IPS DF 6.9 (cell line): ENCODE measurements around the gene LCN12.

ENCODE experiments used
- DNase-seq: peaks from one replicate; pipeline ENCODE4 v3.0.0-alpha.2; 2013; ENCODE audit warnings: low read depth, low spot score
- H3K27ac ChIP-seq: one replicate; pipeline ENCODE4 v1.5.1; 2013; ENCODE audit warnings: low read length, control low read depth
- H3K27me3 ChIP-seq: 2 replicates; pipeline ENCODE4 v1.6.1; 2013; ENCODE audit warnings: mild to moderate bottlenecking, low read length; ENCODE audit not compliant: control insufficient read depth, insufficient read depth
- H3K36me3 ChIP-seq: 2 replicates; pipeline ENCODE4 v1.6.1; 2013; ENCODE audit warnings: low read length; ENCODE audit not compliant: control insufficient read depth, insufficient read depth
- H3K4me1 ChIP-seq: 2 replicates; pipeline ENCODE4 v1.6.1; 2013; ENCODE audit warnings: low read length; ENCODE audit not compliant: control insufficient read depth, insufficient read depth
- H3K4me3 ChIP-seq: 2 replicates; pipeline ENCODE4 v1.5.1; 2013; ENCODE audit warnings: mild to moderate bottlenecking, low read length
- H3K9me3 ChIP-seq: 2 replicates; pipeline ENCODE4 v1.6.1; 2013; ENCODE audit warnings: low read length, inconsistent platforms; ENCODE audit not compliant: control insufficient read depth, insufficient read depth
- WGBS: extraction: QIAGEN DNeasy Blood & Tissue Kit; methylation state at CpG from one replicate; pipeline ENCODE4 v1.1.7; 2013; ENCODE audit warnings: mixed read lengths, missing lambda C conversion rate; ENCODE audit not compliant: insufficient read length, insufficient coverage; 5-methylcytosine and 5-hydroxymethylcytosine counted together

The LCN12 gene

DNA sequence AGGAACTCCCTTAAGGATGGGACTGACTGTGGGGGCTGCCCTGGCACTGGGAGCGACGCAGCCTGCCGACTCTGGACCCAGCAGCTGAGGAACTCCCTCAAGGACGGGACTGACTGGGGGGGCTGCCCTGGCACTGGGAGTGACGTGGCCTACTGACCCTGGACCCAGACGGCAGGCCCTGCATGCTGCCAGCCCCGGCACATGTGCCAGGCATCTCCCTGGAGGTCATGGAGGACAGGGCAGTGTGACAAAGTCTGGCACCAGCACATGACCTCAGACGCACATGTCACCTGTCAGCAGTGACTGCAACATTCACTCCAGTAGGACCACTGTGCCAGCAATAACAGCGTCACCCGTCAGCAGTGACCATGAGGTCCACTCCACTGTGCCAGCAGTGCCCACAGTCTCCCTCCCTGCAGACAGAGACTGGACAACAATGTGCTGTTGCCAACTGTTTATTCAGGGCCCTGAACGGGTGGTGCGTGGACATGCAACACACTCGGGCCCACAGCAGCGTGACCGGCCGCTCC is 12.0 kb upstream of the LCN12 start:
- Histone ChIP-seq H3K4me1 (peaks cover 5% of the 10 kb centered on the region; the same call in 1 of the 2 replicates), H3K9me3 (no peaks in the 10 kb centered on the region), H3K4me3 (no peak overlapping the region), H3K27ac (no peak overlapping the region), H3K27me3 (no peaks in the 10 kb centered on the region), H3K36me3 (peaks cover 26% of the 10 kb centered on the region)
- WGBS: no CpG with 5 or more reads among the region's 16 CpGs
- no peak for DNase-seq

DNA sequence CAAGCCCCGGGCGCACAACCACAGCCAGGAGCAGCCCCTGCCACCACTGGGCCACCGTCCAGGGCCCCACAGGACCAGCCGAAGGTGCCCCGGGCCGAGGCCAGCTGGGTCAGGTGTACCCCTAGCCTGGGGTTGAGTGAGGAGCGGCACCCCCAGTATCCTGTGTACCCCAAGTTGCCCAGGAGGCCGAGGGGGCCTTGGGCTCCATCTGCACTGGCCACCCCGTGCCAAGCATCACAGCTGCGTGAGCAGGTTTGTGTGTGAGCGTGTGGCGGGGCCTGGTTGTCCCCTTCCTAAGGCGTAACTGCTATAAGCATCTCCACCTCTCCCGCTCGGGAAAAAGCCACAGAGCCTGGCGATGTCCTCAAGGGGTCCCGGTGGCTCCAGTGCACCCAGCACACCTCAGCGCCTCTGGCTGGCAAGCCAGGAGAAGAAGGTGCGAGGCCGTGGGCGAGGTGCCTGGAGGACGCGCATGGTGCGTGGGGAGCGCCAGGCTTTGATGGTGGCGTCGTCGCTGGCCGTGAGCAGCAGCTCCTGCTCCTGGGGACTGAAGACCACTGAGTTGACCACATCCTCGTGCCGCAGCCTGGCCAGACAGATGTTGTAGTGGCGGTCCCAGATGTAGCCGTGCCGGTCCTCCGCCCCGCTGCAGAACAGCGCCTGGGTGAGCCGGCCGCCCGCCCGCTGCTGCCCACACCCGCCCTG is 11.4 kb upstream of the LCN12 start:
- no CpG with 5 or more reads among the region's 42 CpGs for WGBS
- Histone ChIP-seq H3K4me1 (peaks cover 5% of the 10 kb centered on the region; the same call in 1 of the 2 replicates), H3K9me3 (no peaks in the 10 kb centered on the region), H3K27ac (no peak overlapping the region), H3K4me3 (no peak overlapping the region), H3K36me3 (peaks cover 26% of the 10 kb centered on the region), H3K27me3 (no peaks in the 10 kb centered on the region)
- DNase-seq: no peak

DNA sequence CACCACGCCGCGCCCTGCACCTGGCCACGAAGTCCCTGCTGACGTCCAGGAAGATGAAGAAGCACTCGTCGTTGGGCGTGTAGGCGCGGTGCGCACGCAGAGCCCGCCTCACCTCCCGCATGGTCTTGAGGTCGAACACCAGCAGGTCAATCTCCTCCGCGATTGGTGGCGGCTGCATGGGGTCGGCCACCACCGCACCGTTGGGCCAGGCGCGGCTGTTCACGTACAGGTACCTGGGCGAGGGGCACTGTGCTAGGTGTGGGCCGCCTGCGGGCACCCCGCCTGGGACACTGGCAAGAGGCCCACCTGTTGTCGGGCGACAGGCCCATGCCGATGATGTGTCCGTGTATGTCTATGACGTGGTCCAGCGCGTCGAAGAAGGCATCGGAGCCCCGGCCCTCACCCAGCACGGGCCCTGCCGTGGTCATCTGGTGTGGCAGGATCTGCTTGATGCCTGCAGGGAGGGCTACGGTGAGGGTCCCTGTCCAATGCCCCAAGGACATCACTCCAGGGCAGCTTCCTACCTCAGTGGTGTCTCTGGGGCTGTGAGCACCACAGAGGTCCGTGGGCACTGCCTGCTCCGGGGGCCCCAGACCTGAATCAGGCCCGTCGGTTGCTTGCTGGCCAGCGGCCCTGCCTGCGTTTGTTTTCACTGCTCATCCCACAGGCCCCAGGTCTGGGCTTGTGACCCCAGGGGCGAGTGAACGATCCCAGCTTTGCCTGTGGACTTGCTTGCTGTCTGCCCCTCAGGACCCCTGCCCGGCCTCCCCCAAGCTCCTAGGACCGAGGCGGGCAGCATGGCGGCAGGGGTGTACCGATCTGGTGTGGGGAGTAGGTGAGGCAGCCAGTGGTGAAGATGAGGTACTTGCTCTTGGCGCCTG is 10.6 kb upstream of the LCN12 start:
- Histone ChIP-seq H3K4me3 (no peak overlapping the region), H3K36me3 (peaks cover 26% of the 10 kb centered on the region), H3K9me3 (no peaks in the 10 kb centered on the region), H3K4me1 (peaks cover 5% of the 10 kb centered on the region; the same call in 1 of the 2 replicates), H3K27me3 (no peaks in the 10 kb centered on the region), H3K27ac (no peak overlapping the region)
- no peak for DNase-seq
- WGBS: no CpG with 5 or more reads among the region's 55 CpGs

DNA sequence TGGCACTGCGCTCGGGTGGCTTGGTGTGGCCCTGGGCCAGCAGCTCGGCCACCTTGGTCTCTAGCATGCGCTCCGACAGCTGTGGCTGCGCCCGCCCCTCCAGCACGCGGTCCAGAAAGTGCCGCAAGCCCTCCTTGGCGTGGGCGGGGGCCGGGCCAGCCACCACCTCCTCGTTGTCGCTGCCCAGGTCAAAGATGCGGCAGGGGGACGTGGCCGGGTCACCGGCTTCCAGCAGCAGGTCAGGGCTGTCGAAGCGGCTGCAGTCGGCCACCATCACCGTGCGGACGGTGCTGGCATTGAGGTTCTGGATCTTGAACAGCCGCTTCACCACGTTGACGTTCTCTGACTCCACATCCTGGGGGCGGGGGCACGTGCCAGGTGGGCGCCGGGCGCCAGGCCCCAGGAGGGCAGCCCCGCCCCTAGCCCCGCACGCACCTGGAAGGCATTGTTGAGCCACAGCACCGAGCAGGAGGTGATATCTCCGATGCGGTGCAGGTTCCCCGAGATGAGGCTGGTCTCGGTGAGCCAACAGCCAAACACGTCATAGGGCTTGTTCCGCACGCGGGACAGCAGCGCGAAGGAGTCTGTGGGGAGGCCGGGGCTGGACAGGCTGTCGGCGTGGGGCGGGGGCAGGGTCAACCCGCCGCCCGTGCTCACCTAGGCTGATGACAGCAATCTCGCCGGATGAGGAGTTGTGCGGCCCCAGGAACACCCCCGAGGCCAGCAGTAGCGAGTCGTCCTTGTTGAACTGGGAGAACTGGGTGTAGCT is 9.8 kb upstream of the LCN12 start:
- Histone ChIP-seq H3K27ac (no peak overlapping the region), H3K4me1 (peaks cover 5% of the 10 kb centered on the region; the same call in 1 of the 2 replicates), H3K9me3 (no peaks in the 10 kb centered on the region), H3K4me3 (no peak overlapping the region), H3K36me3 (peaks cover 26% of the 10 kb centered on the region), H3K27me3 (no peaks in the 10 kb centered on the region)
- no peak for DNase-seq
- no CpG with 5 or more reads among the region's 60 CpGs for WGBS

DNA sequence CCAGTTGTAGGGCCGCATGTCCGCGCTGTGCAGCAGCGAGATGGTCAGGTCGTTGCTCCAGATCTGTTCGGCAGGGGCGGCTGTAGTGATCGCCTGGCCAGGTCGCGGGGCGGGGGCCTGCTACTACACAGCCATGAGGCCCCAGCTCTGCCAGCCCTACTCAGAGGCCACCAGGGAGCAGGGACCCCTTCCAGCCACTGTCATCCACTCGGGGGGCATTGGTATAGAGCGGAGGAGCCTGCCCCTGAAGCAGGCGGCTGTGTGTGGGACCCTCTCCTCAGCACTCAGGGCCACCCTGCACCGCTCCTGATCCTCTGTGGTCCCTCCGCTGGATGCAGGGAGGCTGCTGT is 9.2 kb upstream of the LCN12 start:
- Histone ChIP-seq H3K27me3 (no peaks in the 10 kb centered on the region), H3K27ac (no peak overlapping the region), H3K36me3 (peaks cover 26% of the 10 kb centered on the region), H3K4me1 (peaks cover 5% of the 10 kb centered on the region; the same call in 1 of the 2 replicates), H3K4me3 (no peak overlapping the region), H3K9me3 (no peaks in the 10 kb centered on the region)
- no peak for DNase-seq
- no CpG with 5 or more reads among the region's 16 CpGs for WGBS

DNA sequence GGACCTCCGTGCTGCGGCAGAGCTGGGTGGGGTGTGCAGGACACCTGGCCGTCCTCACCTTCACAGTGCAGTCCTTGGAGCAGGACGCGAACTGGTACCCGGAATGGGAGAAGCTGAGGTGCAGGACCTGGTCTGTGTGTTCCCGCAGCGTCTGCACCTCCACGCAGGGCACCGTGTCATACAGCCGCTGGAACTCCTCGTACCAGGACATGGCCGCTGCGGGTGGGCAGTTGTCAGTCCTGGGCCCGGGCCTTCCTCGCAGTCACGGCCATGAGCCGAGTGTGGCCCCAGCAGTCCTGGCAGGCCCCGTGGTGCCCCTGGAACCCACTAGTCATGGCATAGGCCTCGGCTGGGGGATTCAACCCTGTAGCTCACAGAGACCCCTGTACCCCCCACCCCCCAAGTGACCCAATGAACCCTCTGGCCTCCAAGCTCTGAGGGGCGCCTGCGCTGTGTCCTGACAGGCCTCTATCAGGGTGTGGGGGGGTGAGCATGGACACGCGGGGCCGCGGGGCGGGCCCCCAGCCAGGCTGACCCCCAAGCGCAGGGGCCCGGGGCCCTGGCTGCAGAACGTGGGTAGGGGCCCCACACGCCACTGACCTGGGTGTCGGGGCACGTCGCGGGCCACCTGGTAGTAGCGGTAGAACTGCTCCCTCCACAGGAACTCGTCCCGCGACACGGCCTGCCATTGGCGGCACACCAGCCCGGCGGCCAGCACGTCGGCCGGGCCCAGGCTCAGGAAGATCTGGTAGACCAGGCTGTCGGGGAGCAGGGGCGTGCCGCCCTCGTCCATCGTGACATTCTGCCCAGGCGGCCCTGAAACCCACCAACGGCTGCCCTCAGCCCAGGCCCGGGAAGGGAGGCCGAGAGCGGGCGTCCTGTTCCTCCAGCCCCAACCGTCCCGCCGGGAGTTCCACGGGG is 8.5 kb upstream of the LCN12 start:
- H3K27me3 ChIP-seq: no peaks in the 10 kb centered on the region
- H3K4me3 ChIP-seq: peak overlapping the region; percentile 80
- no peak overlapping the region for H3K27ac ChIP-seq
- DNase-seq: no peak
- peaks cover 26% of the 10 kb centered on the region for H3K36me3 ChIP-seq
- no peaks in the 10 kb centered on the region for H3K9me3 ChIP-seq
- H3K4me1 ChIP-seq: peaks cover 5% of the 10 kb centered on the region; the same call in 1 of the 2 replicates
- no CpG with 5 or more reads among the region's 61 CpGs for WGBS

DNA sequence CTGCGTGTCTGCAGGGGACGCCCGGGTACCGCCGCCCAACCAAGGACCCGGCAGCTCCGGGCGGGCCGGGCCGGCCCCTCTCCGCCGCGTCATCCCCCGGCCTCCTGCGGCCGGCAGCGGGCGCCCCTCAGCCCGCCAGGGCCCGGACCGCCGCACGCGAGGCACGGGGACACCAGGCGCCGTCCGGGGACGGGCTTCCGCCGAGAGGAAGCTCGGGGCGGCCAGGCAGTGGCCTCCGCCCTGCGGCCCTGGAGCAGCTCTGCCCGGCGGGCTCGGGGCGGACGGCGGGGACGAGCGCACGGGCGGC is 7.9 kb upstream of the LCN12 start:
- no peaks in the 10 kb centered on the region for H3K27me3 ChIP-seq
- H3K4me1 ChIP-seq: peaks cover 5% of the 10 kb centered on the region; the same call in 1 of the 2 replicates
- H3K4me3 ChIP-seq: peak overlapping the region; percentile 80
- peaks cover 26% of the 10 kb centered on the region for H3K36me3 ChIP-seq
- no peak overlapping the region for H3K27ac ChIP-seq
- no CpG with 5 or more reads among the region's 45 CpGs for WGBS
- DNase-seq: no peak
- H3K9me3 ChIP-seq: no peaks in the 10 kb centered on the region

DNA sequence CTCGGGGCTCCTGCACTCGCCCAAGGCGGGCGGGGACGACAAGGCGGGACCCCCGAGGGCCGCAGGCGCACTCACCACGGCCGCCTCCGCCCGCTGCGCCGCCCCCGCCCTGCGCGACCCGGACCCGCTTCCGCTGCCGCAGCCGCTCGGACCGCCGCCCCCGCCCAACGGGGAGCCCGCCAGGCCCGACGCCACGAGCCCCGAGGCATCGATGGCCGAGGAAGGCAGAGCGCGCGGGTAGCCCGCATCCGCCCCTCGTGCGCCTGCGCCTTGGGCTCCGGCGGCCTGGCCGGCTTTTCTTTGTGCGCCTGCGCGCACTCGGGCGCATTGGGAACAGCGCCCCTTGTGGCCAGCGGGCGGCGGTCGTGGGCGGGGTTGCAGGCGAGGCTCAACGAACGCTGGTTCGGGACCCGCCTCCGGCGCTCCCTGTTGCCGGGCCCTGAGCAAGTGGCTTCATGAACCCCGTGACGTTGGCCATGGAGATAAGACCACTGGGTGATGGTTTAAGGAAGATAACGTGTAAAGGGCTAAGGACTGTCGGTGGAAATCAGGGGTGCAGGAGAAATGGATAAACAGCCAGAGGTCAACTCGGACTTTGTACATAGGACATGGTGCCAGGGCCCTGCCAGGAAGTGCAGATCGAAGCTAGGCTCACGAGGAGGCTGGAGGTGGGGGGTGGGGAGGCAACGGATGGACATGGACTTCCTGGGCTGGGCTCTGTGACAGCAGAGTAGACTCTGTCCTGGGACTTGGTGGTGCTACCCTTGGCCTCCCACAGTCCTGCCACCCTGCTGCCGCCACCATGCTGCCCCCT is 7.3 kb upstream of the LCN12 start, which contains the start of the genes C8G and FBXW5:
Gene C8G, plus strand, starts transcription at position 725 of the 814 bp plus-strand sequence. Its CDS starts 78 bp downstream, at position 803.
Gene FBXW5, minus strand, starts transcription at position 220 of the 814 bp plus-strand sequence. CDS start 655 bp downstream, outside the sequence.
- DNase-seq: peak; percentile 75
- H3K27me3 ChIP-seq: no peaks in the 10 kb centered on the region
- H3K4me3 ChIP-seq: peak within 1 kb of the TSS; percentile 80
- H3K27ac ChIP-seq: no peak within 1 kb of the TSS
- no CpG with 5 or more reads among the region's 74 CpGs for WGBS
- peaks cover 5% of the 10 kb centered on the region; the same call in 1 of the 2 replicates for H3K4me1 ChIP-seq
- H3K9me3 ChIP-seq: no peaks in the 10 kb centered on the region
- peaks cover 26% of the 10 kb centered on the region for H3K36me3 ChIP-seq
